Activated B cell treated with CpG ODN at 0.5 μM for 24 hours (primary cell): ENCODE results near the gene GRIK3. TPM values are rescaled to one million over a fixed set of nuclear protein-coding genes. Genes with fewer than 3 reads are reported as not detected.

Experiments used
- ATAC-seq: fragments of 200-7000 bp; cut with Tn5 transposase; one replicate; pipeline ENCODE4 v1.10.0; 2021; ENCODE audit warnings: low read depth, mild to moderate bottlenecking, moderate library complexity
- CTCF ChIA-PET: fragments of 350-600 bp; sonication (Branson Sonifier 250); formaldehyde crosslinking; loops from one replicate; lab custom pipeline; 2021; ENCODE audit warnings: antibody characterized with exemption; lab: Charles Lee
- POLR2A ChIA-PET: fragments of 350-600 bp; sonication (Branson Sonifier 250); formaldehyde crosslinking; loops from one replicate; lab custom pipeline; 2021; ENCODE audit warnings: antibody characterized with exemption; lab: Charles Lee
- DNase-seq: peaks from one replicate; pipeline ENCODE4 v3.0.0; 2022
- H3K27ac Mint-ChIP-seq: one replicate; pipeline ENCODE4 v1.8.0; 2020; ENCODE audit warnings: mixed read lengths
- H3K27me3 Mint-ChIP-seq: one replicate; pipeline ENCODE4 v1.8.0; 2021; ENCODE audit warnings: mixed read lengths
- H3K36me3 Mint-ChIP-seq: one replicate; pipeline ENCODE4 v1.8.0; 2021; ENCODE audit warnings: low read depth, mixed read lengths
- H3K4me1 Mint-ChIP-seq: one replicate; pipeline ENCODE4 v1.8.0; 2021; ENCODE audit warnings: mixed read lengths
- H3K4me3 Mint-ChIP-seq: one replicate; pipeline ENCODE4 v1.8.0; 2020; ENCODE audit warnings: mild to moderate bottlenecking, mixed read lengths
- H3K9me3 Mint-ChIP-seq: one replicate; pipeline ENCODE4 v1.8.0; 2020; ENCODE audit warnings: mixed read lengths
- CTCF ChIP-seq: fragments of 200-600 bp; IDR thresholded peaks from one replicate; pipeline ENCODE4 v1.8.0; 2022; ENCODE audit warnings: antibody characterized with exemption, mild to moderate bottlenecking
- intact Hi-C: fragments of 100-400 bp; cut with micrococcal nuclease; formaldehyde crosslinking; loops from one replicate; pipeline ENCODE4 v1.15.1; 2024
- total RNA-seq: library from RNA; stranded (reverse); gene quantifications from 2 replicates; pipeline ENCODE4 v1.2.3, GENCODE V29; 2022

The GRIK3 gene
- total RNA-seq, 1 donor from 2014 or later, result 0.35 TPM

- Mint-ChIP-seq H3K36me3 (no peaks in the 10 kb centered on the region), H3K4me1 (no peaks in the 10 kb centered on the region), H3K27ac (no peak overlapping the region), H3K9me3 (peaks cover 3% of the 10 kb centered on the region), H3K27me3 (peaks cover 3% of the 10 kb centered on the region), H3K4me3 (no peak overlapping the region)
- ATAC-seq (no peak), DNase-seq (no peak)
- CTCF ChIA-PET, result no interaction called here
- POLR2A ChIA-PET, result no interaction called here
- TF ChIP-seq CTCF, result no peak
- intact Hi-C loops, result no loop called here
These were observed 239.9 kb downstream of the GRIK3 start for GRCh38 chr1:36794460-36794859.

- TF ChIP-seq CTCF, result no peak
- DNase-seq (no peak), ATAC-seq (no peak)
- ChIA-PET CTCF (no interaction called here), POLR2A (no interaction called here)
- peaks cover 8% of the 10 kb centered on the region for H3K27me3 Mint-ChIP-seq
- no peak overlapping the region for H3K4me3 Mint-ChIP-seq
- H3K27ac Mint-ChIP-seq, result no peak overlapping the region
- intact Hi-C loops, result no loop called here
- H3K9me3 Mint-ChIP-seq, result peaks cover 3% of the 10 kb centered on the region
- H3K36me3 Mint-ChIP-seq, result no peaks in the 10 kb centered on the region
- no peaks in the 10 kb centered on the region for H3K4me1 Mint-ChIP-seq
These were observed 240.9 kb downstream of the GRIK3 start for GRCh38 chr1:36793452-36793851.

- Mint-ChIP-seq H3K27ac (no peak overlapping the region), H3K4me3 (no peak overlapping the region), H3K4me1 (no peaks in the 10 kb centered on the region), H3K27me3 (peaks cover 11% of the 10 kb centered on the region), H3K36me3 (no peaks in the 10 kb centered on the region), H3K9me3 (peaks cover 3% of the 10 kb centered on the region)
- ChIA-PET POLR2A (no interaction called here), CTCF (no interaction called here)
- TF ChIP-seq CTCF, result no peak
- no peak for DNase-seq
- ATAC-seq, result no peak
- intact Hi-C loops, result no loop called here
These were observed 242.0 kb downstream of the GRIK3 start for GRCh38 chr1:36792292-36792691.

GRCh38 chr1:36790191-36790590 lies 244.1 kb downstream of the GRIK3 start:
- ATAC-seq, result no peak
- CTCF ChIA-PET, result no interaction called here
- POLR2A ChIA-PET, result no interaction called here

GRCh38 chr1:36789535-36789934 lies 244.8 kb downstream of the GRIK3 start:
- intact Hi-C loops, result no loop called here
- H3K9me3 Mint-ChIP-seq, result peaks cover 3% of the 10 kb centered on the region

More at GRCh38 chr1:36790191-36790590, 244.1 kb downstream of the GRIK3 start:
- Mint-ChIP-seq H3K36me3 (no peaks in the 10 kb centered on the region), H3K27ac (no peak overlapping the region), H3K9me3 (peaks cover 3% of the 10 kb centered on the region), H3K4me1 (no peaks in the 10 kb centered on the region), H3K4me3 (no peak overlapping the region), H3K27me3 (peaks cover 20% of the 10 kb centered on the region)
- intact Hi-C loops, result no loop called here
- no peak for DNase-seq
- no peak for TF ChIP-seq CTCF

More at GRCh38 chr1:36789535-36789934, 244.8 kb downstream of the GRIK3 start:
- Mint-ChIP-seq H3K27ac (no peak overlapping the region), H3K36me3 (no peaks in the 10 kb centered on the region), H3K27me3 (peaks cover 20% of the 10 kb centered on the region), H3K4me3 (no peak overlapping the region), H3K4me1 (no peaks in the 10 kb centered on the region)
- DNase-seq, result no peak
- no peak for ATAC-seq
- ChIA-PET CTCF (no interaction called here), POLR2A (no interaction called here)
- TF ChIP-seq CTCF, result no peak
